GM12864 (cell line): Measurements from ENCODE around the gene PREP.

Experiments used
- DNase-seq: peaks from one replicate; pipeline ENCODE4 v3.0.0-alpha.2; 2011; ENCODE audit warnings: low read depth
- H3K4me3 ChIP-seq: 2 replicates; pipeline ENCODE4 v1.5.1; 2011; ENCODE audit warnings: mild to moderate bottlenecking, low read depth, low read length, control low read depth
- CTCF ChIP-seq: IDR thresholded peaks from 2 replicates; pipeline ENCODE4 v1.5.1; 2011; ENCODE audit warnings: low read depth, mild to moderate bottlenecking, moderate library complexity, low read length, control low read depth, inconsistent platforms; ENCODE audit errors: missing control alignments

PREP gene

GRCh38 chr6:105402939-105403935 is at the start of gene PREP:
Gene PREP, minus strand, starts transcription at chr6:105403082. Its CDS starts 191 bp downstream, at chr6:105402891.
- DNase-seq = no peak
- TF ChIP-seq CTCF = peak; percentile 87
- H3K4me3 ChIP-seq = peak within 1 kb of the TSS; percentile 92

- no peak for TF ChIP-seq CTCF
- DNase-seq = no peak
- no peak overlapping the region for H3K4me3 ChIP-seq
Observed at GRCh38 chr6:105452376-105452775, 49.5 kb upstream of the PREP start.

GRCh38 chr6:105449756-105450390 is 47.0 kb upstream of the PREP start:
- no peak for TF ChIP-seq CTCF
- DNase-seq = no peak
- H3K4me3 ChIP-seq = no peak overlapping the region

GRCh38 chr6:105445481-105445880 is 42.6 kb upstream of the PREP start:
- no peak for DNase-seq
- TF ChIP-seq CTCF = no peak
- no peak overlapping the region for H3K4me3 ChIP-seq

GRCh38 chr6:105443941-105444340 is 41.1 kb upstream of the PREP start:
- TF ChIP-seq CTCF = no peak
- H3K4me3 ChIP-seq = no peak overlapping the region
- no peak for DNase-seq

- no peak overlapping the region for H3K4me3 ChIP-seq
- DNase-seq = no peak
- TF ChIP-seq CTCF = no peak
Observed at GRCh38 chr6:105442369-105442768, 39.5 kb upstream of the PREP start.
